ENCODE results near the gene RGS6.

Gene RGS6

DNA sequence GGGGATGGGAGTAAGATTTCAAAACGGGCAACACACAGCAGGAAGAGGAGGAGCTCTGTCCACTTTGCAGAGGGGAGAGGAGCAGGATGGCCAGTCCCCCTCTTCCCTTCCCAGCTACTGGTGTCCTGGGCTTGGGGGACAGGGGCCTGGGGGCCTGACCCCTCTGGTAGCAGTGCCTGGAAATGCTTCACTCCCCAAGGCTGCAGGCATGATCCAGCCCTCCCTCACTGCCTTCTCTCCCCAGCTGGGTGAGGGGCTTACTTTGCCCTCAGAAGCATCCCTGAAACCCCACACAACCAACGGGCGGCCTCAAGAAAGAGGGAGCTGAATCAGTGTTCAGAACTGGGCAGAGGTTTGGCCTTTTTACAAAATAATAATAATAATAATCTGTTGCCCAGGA lies 682.1 kb downstream of the RGS6 start:
- no peak for DNase-seq

DNA sequence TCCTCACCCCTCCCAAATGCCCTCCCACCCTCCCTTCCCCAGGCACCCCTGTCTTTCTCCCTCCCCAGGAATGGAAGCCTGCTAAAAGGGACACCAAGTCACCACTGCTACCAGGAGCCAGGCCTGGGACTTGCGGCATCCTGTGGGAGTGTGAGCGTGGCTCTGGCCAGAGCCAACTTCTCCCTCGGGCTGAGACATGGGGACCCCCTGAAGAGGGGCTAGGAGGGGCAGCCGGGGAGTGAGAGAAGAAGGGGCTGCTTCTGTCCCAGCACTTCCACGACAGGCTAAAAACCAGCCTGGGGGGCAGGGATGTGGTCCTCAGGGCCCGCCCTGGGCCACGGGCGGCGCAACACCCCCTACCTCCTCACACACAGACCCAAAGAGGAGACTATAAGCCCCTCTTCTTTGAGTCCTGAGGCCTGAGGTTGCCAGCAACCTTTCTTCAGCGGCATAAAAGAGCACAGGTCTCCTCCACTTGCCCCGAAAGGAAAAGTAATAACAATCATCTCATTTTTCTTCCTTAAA lies 682.7 kb downstream of the RGS6 start:
- no peak for DNase-seq

DNA sequence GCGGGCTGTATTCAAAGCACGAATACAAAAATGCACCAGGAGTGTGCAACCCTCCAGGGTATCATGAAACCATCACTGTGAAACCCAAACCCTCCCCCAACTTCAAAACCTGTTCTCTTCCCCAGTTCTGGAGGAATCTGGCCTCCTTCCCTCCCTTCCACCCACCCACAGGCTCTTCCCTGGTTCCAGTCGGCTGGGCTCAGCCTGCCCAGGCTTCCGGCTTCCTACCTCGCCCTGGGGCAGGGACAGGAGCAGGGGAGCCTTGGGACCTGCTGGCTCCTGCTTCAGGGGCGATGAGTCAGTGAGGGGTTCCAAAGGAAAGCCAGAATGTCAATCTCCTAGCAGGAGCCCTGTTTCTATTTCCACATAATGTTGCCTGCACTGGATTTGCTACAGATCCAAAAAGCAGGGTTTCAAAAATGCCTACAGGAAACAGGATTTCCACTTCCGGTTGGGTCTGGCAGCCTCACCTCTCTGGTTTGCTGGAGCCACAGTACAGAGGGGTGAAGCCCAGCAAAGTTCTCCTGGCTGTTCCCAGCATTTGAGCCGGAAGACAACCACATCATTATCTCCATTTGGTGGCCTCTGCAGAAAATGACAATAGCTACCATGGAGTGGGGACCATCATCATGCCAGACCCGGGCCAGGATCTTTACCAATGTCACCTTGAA lies 683.4 kb downstream of the RGS6 start:
- no peak for DNase-seq
